ENCODE data around the gene STK11. TPM values are rescaled to one million over a fixed set of nuclear protein-coding genes. Genes with fewer than 3 reads are reported as not detected.
"Not testable (repeated sequence)": the region's sequence is repeated elsewhere in the genome, so short reads cannot be mapped to it uniquely, and the experiment has no call there.

STK11 gene
- total RNA-seq, 4 donors from 2014 or later, result 56.8 to 80.7 (median 60.9) TPM

DNA sequence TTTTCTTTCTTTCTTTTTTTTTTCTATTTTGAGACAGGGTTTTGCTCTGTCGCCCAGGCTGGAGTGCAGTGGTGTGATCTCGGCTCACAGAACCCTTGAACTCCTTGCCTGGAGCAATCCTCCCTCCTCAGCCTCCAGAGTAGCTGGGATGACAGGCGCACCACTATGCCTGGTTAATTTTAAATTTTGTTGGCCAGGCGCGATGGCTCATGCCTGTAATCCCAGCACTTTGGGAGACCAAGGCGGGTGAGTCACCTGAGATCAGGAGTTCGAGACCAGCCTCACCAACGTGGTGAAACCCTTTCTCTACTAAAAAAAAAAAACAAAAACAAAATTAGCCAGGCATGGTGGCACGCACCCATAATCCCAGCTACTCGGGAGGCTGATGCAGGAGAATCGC, 22.9 kb upstream of the STK11 start:
- TF ChIP-seq, protein P1, sequence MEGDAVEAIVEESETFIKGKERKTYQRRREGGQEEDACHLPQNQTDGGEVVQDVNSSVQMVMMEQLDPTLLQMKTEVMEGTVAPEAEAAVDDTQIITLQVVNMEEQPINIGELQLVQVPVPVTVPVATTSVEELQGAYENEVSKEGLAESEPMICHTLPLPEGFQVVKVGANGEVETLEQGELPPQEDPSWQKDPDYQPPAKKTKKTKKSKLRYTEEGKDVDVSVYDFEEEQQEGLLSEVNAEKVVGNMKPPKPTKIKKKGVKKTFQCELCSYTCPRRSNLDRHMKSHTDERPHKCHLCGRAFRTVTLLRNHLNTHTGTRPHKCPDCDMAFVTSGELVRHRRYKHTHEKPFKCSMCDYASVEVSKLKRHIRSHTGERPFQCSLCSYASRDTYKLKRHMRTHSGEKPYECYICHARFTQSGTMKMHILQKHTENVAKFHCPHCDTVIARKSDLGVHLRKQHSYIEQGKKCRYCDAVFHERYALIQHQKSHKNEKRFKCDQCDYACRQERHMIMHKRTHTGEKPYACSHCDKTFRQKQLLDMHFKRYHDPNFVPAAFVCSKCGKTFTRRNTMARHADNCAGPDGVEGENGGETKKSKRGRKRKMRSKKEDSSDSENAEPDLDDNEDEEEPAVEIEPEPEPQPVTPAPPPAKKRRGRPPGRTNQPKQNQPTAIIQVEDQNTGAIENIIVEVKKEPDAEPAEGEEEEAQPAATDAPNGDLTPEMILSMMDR (IDR thresholded peaks at IDR 0.05), result no peak
- no peak for TF ChIP-seq POLR2AphosphoS5 (IDR thresholded peaks at IDR 0.05)
- TF ChIP-seq POLR2A (IDR thresholded peaks at IDR 0.05), result no peak
- no peak for TF ChIP-seq EP300 (IDR thresholded peaks at IDR 0.05)
- Histone ChIP-seq H3K27ac (no peak overlapping the region), H3K27me3 (peaks cover 6% of the 10 kb centered on the region), H3K4me3 (no peak overlapping the region), H3K4me1 (peaks cover 0 to 10% (median 4%) of the 10 kb centered on the region in 3 donors), H3K9me3 (no peaks in the 10 kb centered on the region), H3K36me3 (no peaks in the 10 kb centered on the region)
- 81 to 100% methylated on average over 1 to 3 of the region's 11 CpGs for WGBS, 2 donors (ENCODE audit: low coverage in 1 of 2)
- ATAC-seq, result no peak

DNA sequence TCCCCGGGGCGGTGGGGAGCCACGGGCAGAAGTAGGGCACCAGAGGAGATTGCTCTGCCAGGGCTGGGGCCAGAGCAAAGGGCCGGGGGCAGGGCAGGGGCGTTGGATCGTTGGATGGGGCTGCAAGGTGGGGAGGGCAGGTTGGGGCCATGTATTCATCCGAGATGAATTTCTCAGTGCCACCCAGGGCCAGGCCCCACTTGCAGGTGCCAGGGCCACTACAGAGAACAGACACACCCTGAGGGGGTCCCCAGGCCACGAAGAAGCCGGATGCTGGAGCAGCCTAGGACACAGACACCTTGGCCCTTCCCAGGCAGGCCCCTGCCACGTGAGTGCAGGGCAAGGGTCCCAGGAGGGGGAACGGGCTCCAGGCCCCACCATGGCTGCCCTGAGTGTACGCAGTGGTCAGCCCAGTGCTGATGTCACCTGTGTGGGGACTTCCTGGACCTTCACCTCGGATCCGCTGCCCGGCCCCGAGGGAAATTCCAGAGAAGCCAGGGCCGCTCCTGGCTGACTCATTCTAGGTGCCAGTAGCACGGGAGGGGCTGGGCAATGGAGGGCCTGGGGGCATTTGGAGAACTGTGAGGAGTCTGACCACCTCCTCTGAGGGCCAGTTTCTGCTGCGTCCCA, 21.9 kb upstream of the STK11 start:
- Histone ChIP-seq H3K4me3 (no peak overlapping the region), H3K36me3 (no peaks in the 10 kb centered on the region), H3K4me1 (peaks cover 0 to 7% (median 2%) of the 10 kb centered on the region in 3 donors), H3K9me3 (no peaks in the 10 kb centered on the region), H3K27me3 (peaks cover 6% of the 10 kb centered on the region), H3K27ac (no peak overlapping the region)
- no peak for ATAC-seq
- WGBS, 2 donors (ENCODE audit: low coverage in 1 of 2), result 62 to 89% methylated on average over 4 to 6 of the region's 19 CpGs
- TF ChIP-seq EP300 (IDR thresholded peaks at IDR 0.05) (no peak), POLR2AphosphoS5 (IDR thresholded peaks at IDR 0.05) (no peak), POLR2A (IDR thresholded peaks at IDR 0.05) (no peak)
- TF ChIP-seq, protein P1 (IDR thresholded peaks at IDR 0.05), result no peak

DNA sequence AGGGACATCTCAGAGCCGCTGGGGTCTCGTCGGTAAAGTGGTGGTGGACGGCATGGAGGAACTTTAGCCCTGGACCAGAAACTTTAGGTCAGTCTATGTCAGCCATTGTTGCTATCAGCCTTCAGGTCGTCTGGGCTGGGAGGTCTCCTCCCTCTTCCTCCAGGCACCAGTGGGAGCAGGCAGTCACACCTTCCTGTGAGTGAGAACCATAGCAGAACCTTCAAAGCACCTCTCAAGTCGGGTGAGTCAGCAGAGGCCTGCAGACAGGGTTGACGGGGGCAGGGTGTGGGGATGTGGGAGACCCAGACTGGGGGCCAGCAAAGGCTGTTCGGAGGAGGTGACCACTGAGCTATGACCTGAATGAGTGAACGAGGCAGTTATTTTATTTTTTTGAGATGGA, 16.2 kb upstream of the STK11 start:
- no peak for ATAC-seq

DNA sequence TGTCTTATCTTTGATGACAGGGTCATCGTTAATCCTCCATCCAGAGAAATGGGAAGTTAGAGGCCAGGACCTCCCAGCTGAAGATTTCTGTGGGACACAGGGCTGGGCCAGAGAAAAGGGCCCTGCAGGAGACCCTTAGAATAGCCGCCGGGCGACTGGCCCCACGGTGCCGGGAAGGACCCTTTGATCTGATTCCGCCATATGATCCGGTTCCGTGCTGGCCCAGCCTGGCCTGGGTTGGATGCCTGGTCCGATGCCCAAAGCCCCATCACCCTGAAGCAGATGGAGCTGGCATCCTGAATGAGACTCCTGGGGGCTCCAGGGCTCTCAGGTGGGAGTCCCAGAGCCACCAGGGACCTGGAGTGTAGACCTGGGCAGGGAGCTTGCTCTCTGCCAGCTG, 6.0 kb upstream of the STK11 start:
- H3K4me1 ChIP-seq, result peaks cover 0 to 17% (median 0%) of the 10 kb centered on the region in 3 donors
- TF ChIP-seq, protein P1 (IDR thresholded peaks at IDR 0.05), result no peak
- TF ChIP-seq EP300 (IDR thresholded peaks at IDR 0.05) (no peak), POLR2AphosphoS5 (IDR thresholded peaks at IDR 0.05) (no peak), POLR2A (IDR thresholded peaks at IDR 0.05) (no peak)
- ATAC-seq, result no peak
- H3K36me3 ChIP-seq, result no peaks in the 10 kb centered on the region
- H3K27me3 ChIP-seq, result no peaks in the 10 kb centered on the region
- H3K9me3 ChIP-seq, result no peaks in the 10 kb centered on the region
- H3K4me3 ChIP-seq, result no peak overlapping the region
- H3K27ac ChIP-seq, result no peak overlapping the region
- 80% methylated on average over 1 of the region's 10 CpGs; no CpG with 5 or more reads in 1 of the 2 donors for whole genome bisulfite sequencing, 2 donors (ENCODE audit: low coverage in 1 of 2)

More for the DNA sequence above, 16.2 kb upstream of the STK11 start:
- Histone ChIP-seq H3K27ac (no peak overlapping the region), H3K9me3 (no peaks in the 10 kb centered on the region), H3K27me3 (no peaks in the 10 kb centered on the region), H3K36me3 (no peaks in the 10 kb centered on the region), H3K4me3 (no peak overlapping the region), H3K4me1 (peaks cover 0 to 5% (median 0%) of the 10 kb centered on the region in 3 donors)
- TF ChIP-seq POLR2A (IDR thresholded peaks at IDR 0.05) (no peak), EP300 (IDR thresholded peaks at IDR 0.05) (no peak), POLR2AphosphoS5 (IDR thresholded peaks at IDR 0.05) (no peak)
- TF ChIP-seq, protein P1 (IDR thresholded peaks at IDR 0.05), result no peak
- WGBS, 2 donors (ENCODE audit: low coverage in 1 of 2), result 50% methylated on average over 1 of the region's 9 CpGs; no CpG with 5 or more reads in 1 of the 2 donors

DNA sequence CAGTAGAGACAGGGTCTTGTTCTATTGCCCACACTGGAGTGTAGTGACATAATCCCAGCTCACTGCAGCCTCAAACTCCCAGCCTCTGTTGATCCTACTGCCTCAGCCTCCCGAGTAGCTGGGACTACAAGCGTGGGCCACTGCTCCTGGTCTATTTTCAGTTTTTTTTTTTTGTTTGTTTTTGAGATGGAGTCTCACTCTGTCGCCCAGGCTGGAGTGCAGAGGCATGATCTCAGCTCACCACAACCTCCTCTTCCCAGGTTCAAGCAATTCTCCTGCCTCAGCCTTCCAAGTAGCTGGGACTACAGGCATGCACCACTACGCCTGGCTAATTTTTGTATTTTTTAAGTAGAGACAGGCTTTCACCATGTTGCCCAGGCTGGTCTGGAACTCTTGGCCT, 5.0 kb upstream of the STK11 start:
- not testable (repeated sequence) for H3K27ac ChIP-seq
- WGBS, 2 donors (ENCODE audit: low coverage in 1 of 2), result 77 to 92% methylated on average over 3 to 4 of the region's 4 CpGs

More for the DNA sequence above, 5.0 kb upstream of the STK11 start:
- H3K4me1 ChIP-seq, result peaks cover 0 to 24% (median 0%) of the 10 kb centered on the region in 3 donors
- not testable (repeated sequence) for H3K36me3 ChIP-seq, H3K4me3 ChIP-seq, H3K9me3 ChIP-seq, ATAC-seq, H3K27me3 ChIP-seq

Data from gastroesophageal sphincter (tissue), 4 donors.